ENCODE results near the gene ABLIM3.

Gene ABLIM3

DNA sequence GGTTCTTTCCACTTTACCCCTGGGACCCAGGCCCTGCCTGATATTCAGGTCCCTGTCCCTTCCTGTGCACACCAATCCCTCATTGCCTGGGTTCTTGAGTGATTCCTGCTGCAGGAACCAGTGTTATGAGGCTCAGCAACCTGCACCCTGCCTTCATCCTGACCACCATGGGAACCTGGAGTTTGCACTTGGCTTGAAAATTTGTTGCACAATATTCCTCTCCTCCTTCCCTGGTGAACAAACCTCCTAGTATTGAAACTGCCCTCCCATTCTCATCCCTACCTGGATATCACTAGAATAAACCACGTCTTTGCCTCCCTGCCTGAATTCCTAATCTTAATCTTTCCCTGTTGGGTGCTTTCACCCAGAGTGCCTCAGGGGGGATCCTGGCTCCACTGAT is 78.3 kb downstream of the ABLIM3 start:
- DNase-seq (ENCODE audit: low read depth): no peak

- DNase-seq (ENCODE audit: low read depth): no peak
Measured at GRCh38 chr5:149220750-149221149, 79.5 kb downstream of the ABLIM3 start.

- no peak for DNase-seq (ENCODE audit: low read depth)
Measured at GRCh38 chr5:149221326-149221725, 80.0 kb downstream of the ABLIM3 start.

- no peak for DNase-seq (ENCODE audit: low read depth)
Measured at GRCh38 chr5:149221731-149222342, 80.5 kb downstream of the ABLIM3 start.

DNA sequence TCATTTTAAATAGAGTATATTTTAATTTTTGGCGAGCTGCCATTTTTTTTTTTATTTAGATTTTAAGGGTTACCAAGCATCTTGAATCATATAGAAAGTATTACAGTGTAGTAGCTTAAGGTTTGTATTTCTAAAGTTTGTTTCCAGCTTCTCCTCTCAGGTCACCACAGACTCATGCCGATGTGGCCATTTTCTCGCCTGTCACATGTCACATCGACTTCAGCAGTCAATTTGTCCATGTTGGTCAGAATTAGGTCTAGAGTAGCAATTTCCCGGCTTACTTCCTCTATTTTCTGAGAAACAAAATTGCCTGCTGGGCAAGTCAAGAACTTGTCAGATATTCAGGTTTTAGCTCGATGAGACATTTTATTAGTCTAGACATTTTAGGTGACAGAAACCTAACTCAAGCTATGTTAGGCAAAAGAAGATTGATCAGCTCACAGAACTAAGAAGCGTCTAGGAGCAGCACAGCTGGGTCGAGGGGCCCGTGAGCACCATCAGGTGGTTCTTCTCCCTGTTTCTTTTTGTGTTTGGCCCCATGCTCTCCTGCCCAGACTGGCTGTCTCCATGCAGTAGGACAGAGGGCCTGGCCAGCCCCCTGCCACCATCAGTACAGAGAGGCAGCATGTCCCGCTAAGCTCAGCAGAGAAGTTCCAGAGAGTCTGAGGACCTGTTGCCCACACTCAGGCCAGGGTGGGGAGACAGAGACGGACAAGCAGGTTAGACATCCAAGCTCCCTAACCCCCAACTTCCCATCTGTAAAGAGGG is 82.0 kb downstream of the ABLIM3 start:
- DNase-seq (ENCODE audit: low read depth): no peak

DNA sequence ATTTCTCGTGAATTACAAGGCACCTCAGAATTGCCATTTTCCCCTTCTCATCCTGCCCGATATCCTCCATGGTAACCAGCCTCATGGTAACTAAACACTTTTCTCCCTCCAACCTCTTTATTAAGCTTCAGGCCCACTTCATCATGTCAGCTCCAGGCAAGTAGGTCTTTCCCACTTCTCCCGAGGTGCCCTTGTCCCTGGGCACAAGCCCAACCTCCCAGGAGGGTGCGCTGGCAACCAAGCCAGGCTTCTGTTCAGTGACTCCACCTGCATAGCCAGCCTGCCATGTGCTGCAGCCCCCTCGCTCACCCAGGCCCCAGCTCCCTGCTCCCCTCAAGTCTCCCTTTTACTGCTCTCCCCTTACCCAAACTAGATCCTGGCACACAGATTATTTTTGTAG is 83.0 kb downstream of the ABLIM3 start:
- DNase-seq (ENCODE audit: low read depth): no peak

DNA sequence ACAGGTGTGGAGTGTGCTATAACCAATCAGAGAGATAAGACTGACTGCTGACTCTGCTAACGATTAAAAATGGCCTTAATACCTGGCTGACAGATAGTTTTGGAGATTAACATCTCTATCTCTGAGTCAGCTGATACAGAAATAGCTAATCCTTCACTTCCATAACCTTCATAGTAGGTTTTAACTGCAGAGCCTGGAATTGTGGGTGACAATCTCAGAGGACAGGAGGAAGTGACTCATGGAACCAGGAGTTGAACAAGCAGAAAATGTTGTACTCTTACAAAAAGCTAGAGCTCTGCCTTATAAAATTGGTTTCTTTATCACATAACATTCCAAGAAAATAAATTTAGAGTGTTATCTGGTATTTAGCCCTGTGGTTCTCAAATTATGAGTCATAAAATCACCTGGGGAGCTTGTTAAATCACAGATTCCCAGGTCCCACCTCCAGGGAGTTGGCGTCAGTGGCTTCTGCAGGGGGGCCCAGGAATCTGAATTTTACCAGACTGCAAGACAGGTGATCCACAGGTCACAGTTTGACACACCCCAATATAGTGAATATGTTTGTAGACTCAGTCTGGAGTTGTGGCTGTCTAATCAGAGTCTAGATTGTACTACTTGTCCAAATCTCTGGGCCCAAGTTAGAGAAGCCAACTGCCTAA is 86.0 kb downstream of the ABLIM3 start:
- no peak for DNase-seq (ENCODE audit: low read depth)

DNA sequence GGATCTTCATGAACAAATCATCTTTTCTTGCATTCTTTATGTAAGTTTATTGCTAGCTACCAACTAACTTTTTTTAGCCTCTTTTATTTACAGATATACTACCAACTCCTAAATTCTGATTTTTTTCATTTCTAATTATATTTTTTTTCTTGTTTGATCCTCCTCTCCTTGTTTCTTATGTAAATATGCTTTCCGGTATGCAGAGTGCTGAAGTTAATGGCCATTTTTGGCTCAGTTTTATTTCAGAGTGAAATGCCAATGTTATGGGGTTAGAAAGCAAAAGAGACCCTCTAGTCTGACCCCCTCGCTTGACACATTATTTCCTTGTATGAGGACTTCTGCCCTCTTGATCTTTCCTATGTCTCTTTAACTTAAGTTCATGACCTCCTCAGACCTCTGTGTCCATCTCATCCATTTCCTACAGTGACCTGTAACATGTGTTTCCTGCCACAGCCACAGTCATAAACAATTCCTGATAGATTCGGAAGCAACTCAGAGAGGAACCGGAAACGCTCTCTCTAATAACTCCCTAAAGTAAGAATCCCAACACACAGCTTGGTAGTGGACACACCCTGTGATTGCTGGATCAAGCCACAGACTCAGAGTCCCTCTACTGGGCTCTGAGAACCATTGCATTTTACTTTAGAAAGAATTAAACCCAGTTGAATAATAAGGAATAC is 87.5 kb downstream of the ABLIM3 start:
- no peak for DNase-seq (ENCODE audit: low read depth)

DNA sequence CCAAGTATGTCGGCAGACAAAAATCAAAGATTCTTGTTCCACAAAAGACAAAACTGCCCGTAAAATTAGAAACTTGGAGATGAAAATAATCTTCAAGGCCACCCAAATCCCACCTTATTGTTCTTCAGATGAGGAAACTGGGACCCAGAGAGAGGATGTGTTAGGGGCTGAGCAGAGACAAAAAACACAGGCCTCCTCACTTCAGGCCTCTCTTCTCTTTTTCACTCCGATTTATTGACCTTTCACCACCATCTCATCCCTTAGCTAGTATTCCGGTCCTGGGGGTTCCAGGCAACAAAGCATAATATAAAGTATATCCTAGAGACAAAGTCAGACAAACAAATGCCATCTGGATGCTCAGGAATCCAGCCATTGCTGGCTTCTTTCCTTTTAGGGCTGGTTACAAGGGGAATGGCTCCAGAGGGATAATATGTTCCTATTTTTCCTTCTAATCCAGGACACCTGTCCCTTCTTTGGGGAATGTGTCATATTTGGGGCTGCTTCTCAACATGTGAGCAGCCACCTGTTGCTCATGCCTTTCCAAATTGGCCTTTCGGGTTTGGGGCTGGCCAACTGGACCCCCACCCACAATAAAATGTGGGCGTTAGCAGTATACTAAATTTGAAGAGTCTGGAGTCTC is 88.1 kb downstream of the ABLIM3 start:
- no peak for DNase-seq (ENCODE audit: low read depth)

DNA sequence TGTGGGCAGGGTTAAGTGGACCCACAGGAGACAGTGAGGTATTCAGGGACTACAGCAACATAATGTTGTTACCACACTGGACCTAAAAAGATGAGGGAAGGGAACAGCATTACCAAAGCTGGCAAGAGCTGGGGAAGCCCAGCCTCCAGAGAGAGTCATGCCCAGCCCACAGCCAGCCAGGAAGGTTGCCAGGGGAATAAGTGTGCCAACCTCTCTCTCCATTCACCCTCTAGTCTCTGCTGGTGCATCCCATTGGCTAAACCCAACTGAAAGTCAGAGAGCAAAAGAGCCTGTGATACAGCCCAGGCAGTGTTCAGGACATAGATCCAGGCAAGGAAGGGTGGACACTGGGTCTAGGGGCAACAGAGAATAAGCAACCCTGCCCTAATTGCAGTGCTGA is 94.5 kb downstream of the ABLIM3 start:
- no peak for DNase-seq (ENCODE audit: low read depth)

GRCh38 chr5:149237662-149238061 is 96.4 kb downstream of the ABLIM3 start:
- DNase-seq (ENCODE audit: low read depth): no peak

DNA sequence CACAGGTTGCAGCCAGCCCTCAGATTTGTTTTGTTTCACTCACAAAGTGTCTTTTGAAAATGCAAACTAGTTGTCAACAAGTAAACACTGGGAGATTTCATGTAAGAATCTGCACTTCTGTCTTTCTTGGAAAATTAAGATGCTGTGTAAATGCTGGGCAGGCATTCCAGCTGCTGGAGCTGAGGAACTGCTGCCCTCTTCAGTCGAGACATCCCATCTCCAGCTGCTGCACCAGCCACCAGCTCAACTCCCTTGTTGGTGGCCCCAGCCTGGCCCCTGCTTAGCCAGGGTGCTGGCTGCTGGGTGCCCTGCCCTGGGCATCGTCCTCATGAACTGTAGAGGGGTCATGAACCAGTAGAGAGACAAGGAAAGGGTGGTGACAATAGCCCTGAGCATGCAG is 97.2 kb downstream of the ABLIM3 start:
- DNase-seq (ENCODE audit: low read depth): no peak

- no peak for DNase-seq (ENCODE audit: low read depth)
Measured at GRCh38 chr5:149239917-149240316, 98.6 kb downstream of the ABLIM3 start.

GRCh38 chr5:149240354-149240998 is 99.2 kb downstream of the ABLIM3 start:
- DNase-seq (ENCODE audit: low read depth): peak; percentile 77

- DNase-seq (ENCODE audit: low read depth): no peak
Measured at GRCh38 chr5:149242339-149242738, 101.0 kb downstream of the ABLIM3 start.

GRCh38 chr5:149246906-149247305 is 105.6 kb downstream of the ABLIM3 start:
- no peak for DNase-seq (ENCODE audit: low read depth)

- DNase-seq (ENCODE audit: low read depth): no peak
Measured at GRCh38 chr5:149247726-149248125, 106.4 kb downstream of the ABLIM3 start.

GRCh38 chr5:149251546-149251945 is 110.3 kb downstream of the ABLIM3 start:
- DNase-seq (ENCODE audit: low read depth): no peak

DNA sequence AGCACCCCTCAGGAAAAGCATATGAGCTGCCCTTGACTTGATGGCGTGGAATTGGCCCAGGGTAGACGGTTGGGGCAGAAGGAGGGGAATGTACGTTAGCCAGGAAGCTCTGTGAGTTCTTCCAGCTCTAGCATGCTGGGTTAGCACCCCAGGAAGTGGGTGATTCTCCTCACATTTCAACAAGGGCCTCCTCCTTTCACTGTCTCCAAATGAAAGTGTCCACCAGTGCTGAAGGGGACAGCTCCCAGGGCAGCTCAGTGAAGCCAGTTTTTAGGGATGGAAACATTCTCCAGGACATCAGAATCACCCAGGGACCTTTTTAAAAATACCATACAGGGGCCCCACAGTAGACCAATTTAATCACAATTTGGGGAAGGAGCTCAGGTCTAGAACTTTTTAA is 113.2 kb downstream of the ABLIM3 start:
- DNase-seq (ENCODE audit: low read depth): no peak

- no peak for DNase-seq (ENCODE audit: low read depth)
Measured at GRCh38 chr5:149256451-149256850, 115.2 kb downstream of the ABLIM3 start.

GRCh38 chr5:149257131-149257530 is 115.8 kb downstream of the ABLIM3 start:
- DNase-seq (ENCODE audit: low read depth): no peak
